Muscle of arm (tissue), 12 donors: ENCODE data around the gene PRR14. TPM values are rescaled to one million over a fixed set of nuclear protein-coding genes. Genes with fewer than 3 reads are reported as not detected.

Experiments used
- DNase-seq: peaks from one replicate; pipeline ENCODE4 v3.0.0-alpha.2; 2013
- polyA plus RNA-seq, 12 donors: library from polyadenylated mRNA; unstranded; fragments of 120-200 nt; gene quantifications; one replicate each; pipeline ENCODE4 v1.2.1, GENCODE V29; 2013; ENCODE audit not compliant: insufficient read length in 12 of 12

Gene PRR14
- polyA plus RNA-seq, 12 donors: 17.1 to 42.4 (median 20.9) TPM; not detected in 1

GRCh38 chr16:30658731-30659506 lies 8.2 kb downstream of the PRR14 start:
- no peak for DNase-seq

GRCh38 chr16:30659507-30660423 lies 9.0 kb downstream of the PRR14 start:
- DNase-seq: no peak

- DNase-seq: no peak
Observed at GRCh38 chr16:30660424-30661261, 9.9 kb downstream of the PRR14 start.

GRCh38 chr16:30662449-30662848 lies 11.7 kb downstream of the PRR14 start:
- no peak for DNase-seq

GRCh38 chr16:30663038-30663437 lies 12.3 kb downstream of the PRR14 start:
- DNase-seq: no peak

GRCh38 chr16:30663820-30664219 lies 13.1 kb downstream of the PRR14 start:
- no peak for DNase-seq

- DNase-seq: no peak
Observed at GRCh38 chr16:30664616-30665109, 13.9 kb downstream of the PRR14 start.

- DNase-seq: no peak
Observed at GRCh38 chr16:30665155-30665829, 14.5 kb downstream of the PRR14 start.

GRCh38 chr16:30665830-30666190 lies 15.1 kb downstream of the PRR14 start:
- no peak for DNase-seq

GRCh38 chr16:30666681-30667080 lies 15.9 kb downstream of the PRR14 start:
- DNase-seq: no peak

- DNase-seq: no peak
Observed at GRCh38 chr16:30667361-30667905, 16.7 kb downstream of the PRR14 start.

- DNase-seq: no peak
Observed at GRCh38 chr16:30668393-30668792, 17.6 kb downstream of the PRR14 start.

GRCh38 chr16:30669026-30669902 lies 18.5 kb downstream of the PRR14 start:
- DNase-seq: no peak

GRCh38 chr16:30669903-30670824 lies 19.4 kb downstream of the PRR14 start:
- no peak for DNase-seq

GRCh38 chr16:30675143-30675542 lies 24.4 kb downstream of the PRR14 start:
- no peak for DNase-seq

GRCh38 chr16:30677931-30678585 lies 27.3 kb downstream of the PRR14 start:
- DNase-seq: no peak

GRCh38 chr16:30678586-30678970 lies 27.8 kb downstream of the PRR14 start:
- no peak for DNase-seq

- no peak for DNase-seq
Observed at GRCh38 chr16:30680326-30680725, 29.6 kb downstream of the PRR14 start.
